HG03025 (cell line): Measurements from ENCODE around the gene IGFBPL1.

Experiments used
- ATAC-seq: cut with Tn5 transposase; IDR thresholded peaks from one replicate; pipeline ENCODE4 v1.9.1; 2021; ENCODE audit warnings: mild to moderate bottlenecking, moderate library complexity; ENCODE audit not compliant: unreplicated experiment, low FRiP score

Gene IGFBPL1

GRCh38 chr9:38358390-38359296, 65.6 kb downstream of the IGFBPL1 start:
- ATAC-seq = no peak

DNA sequence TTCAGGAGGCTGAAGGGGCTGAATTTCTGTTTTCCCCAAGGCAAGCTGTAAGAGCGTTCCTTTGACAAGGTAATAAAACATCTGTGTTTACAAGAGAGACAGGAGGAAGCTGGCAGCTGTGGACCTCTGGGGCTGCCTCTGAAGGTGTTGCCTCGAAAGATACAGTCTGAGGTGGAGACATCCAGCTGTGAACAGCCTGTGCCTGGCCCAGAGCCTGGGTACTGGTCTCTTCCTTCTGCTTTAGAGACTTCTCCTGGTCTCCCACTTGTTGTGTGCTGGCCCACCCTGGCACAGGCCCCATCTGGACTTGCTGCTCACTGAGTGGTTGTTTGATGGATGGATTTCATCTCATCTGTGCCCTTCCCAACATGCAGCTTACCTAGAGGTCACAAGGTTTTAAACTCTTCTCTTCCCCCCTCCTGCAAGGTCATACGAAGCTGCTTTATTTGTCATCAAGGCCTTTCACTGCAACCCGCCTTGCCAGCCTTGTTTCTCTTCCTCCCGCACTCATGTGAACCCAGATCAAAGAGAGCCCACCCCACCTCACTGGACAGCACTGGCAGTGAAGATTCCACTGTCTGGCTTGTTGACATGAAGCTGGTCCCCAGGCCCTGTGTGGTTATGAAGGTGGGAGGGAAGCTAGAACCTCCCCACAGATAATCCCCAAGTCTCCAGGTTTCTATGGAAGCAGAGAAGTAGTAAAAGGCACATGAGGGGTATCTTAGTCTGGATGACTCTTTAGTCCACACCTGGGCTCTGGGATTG, 66.7 kb downstream of the IGFBPL1 start:
- ATAC-seq = no peak

GRCh38 chr9:38356851-38357250, 67.4 kb downstream of the IGFBPL1 start:
- ATAC-seq = no peak
